CD4-positive, alpha-beta T cell (primary cell): Measurements from ENCODE around the gene DNTT. TPM values are rescaled to one million over a fixed set of nuclear protein-coding genes. Genes with fewer than 3 reads are reported as not detected.

Experiments used
- ATAC-seq: fragments of 200-7000 bp; cut with Tn5 transposase; one replicate; pipeline ENCODE4 v1.10.0; 2022; ENCODE audit warnings: mild to moderate bottlenecking; ENCODE audit not compliant: poor library complexity
- CTCF ChIA-PET: fragments of 350-600 bp; sonication (Branson Sonifier 250); formaldehyde crosslinking; loops from one replicate; lab custom pipeline; 2021; ENCODE audit warnings: antibody characterized with exemption, inconsistent platforms; lab: Charles Lee
- POLR2A ChIA-PET: fragments of 350-600 bp; sonication (Branson Sonifier 250); formaldehyde crosslinking; loops from one replicate; lab custom pipeline; 2021; ENCODE audit warnings: antibody characterized with exemption, inconsistent platforms; lab: Charles Lee
- DNase-seq, 14 experiments: peaks; one replicate each; pipeline ENCODE4 v3.0.0-alpha.2; 2013 to 2020; ENCODE audit warnings: mixed read lengths in 2 of 14
- H3K27ac ChIP-seq, 2 donors: one replicate each; pipeline versions ENCODE4 v1.5.1 to v1.7.0; 2013; ENCODE audit warnings: low read length in 2 of 2, low read depth in 1 of 2, mild to moderate bottlenecking in 1 of 2
- H3K27me3 ChIP-seq, 2 experiments: 1 replicate in 1 of 2; 2 replicates in 1 of 2; pipeline versions ENCODE4 v1.6.1 to v1.7.0; 2013; ENCODE audit warnings: low read length in 2 of 2, control low read depth in 1 of 2, mild to moderate bottlenecking in 1 of 2, moderate library complexity in 1 of 2; ENCODE audit not compliant: insufficient read depth in 2 of 2, control insufficient read depth in 1 of 2
- H3K36me3 ChIP-seq: one replicate; pipeline ENCODE4 v1.6.1; 2013; ENCODE audit warnings: low read length, control low read depth; ENCODE audit not compliant: insufficient read depth
- H3K4me1 ChIP-seq: one replicate; pipeline ENCODE4 v1.6.1; 2013; ENCODE audit warnings: low read length, control low read depth; ENCODE audit not compliant: insufficient read depth
- H3K4me3 ChIP-seq: one replicate; pipeline ENCODE4 v1.5.1; 2013; ENCODE audit warnings: mild to moderate bottlenecking, low read length, moderate library complexity
- H3K9me3 ChIP-seq, 2 experiments: 1 replicate in 1 of 2; 2 replicates in 1 of 2; pipeline versions ENCODE4 v1.6.1 to v1.7.0; 2013; ENCODE audit warnings: low read length in 2 of 2, mild to moderate bottlenecking in 2 of 2, control low read depth in 1 of 2, moderate library complexity in 1 of 2; ENCODE audit not compliant: control insufficient read depth in 1 of 2, insufficient read depth in 1 of 2
- H3K27ac Mint-ChIP-seq: one replicate; pipeline ENCODE4 v1.8.0; 2020; ENCODE audit warnings: mixed read lengths
- H3K27me3 Mint-ChIP-seq: one replicate; pipeline ENCODE4 v1.8.0; 2021; ENCODE audit warnings: mixed read lengths
- H3K36me3 Mint-ChIP-seq: one replicate; pipeline ENCODE4 v1.8.0; 2021; ENCODE audit warnings: low read depth, mixed read lengths
- H3K4me1 Mint-ChIP-seq: one replicate; pipeline ENCODE4 v1.8.0; 2021; ENCODE audit warnings: low read depth, mixed read lengths
- H3K4me3 Mint-ChIP-seq: one replicate; pipeline ENCODE4 v1.8.0; 2020; ENCODE audit warnings: mild to moderate bottlenecking, mixed read lengths
- H3K9me3 Mint-ChIP-seq: one replicate; pipeline ENCODE4 v1.8.0; 2020; ENCODE audit warnings: mixed read lengths
- CTCF ChIP-seq: fragments of 200-600 bp; IDR thresholded peaks from one replicate; pipeline ENCODE4 v1.8.0; 2022; ENCODE audit warnings: antibody characterized with exemption, mild to moderate bottlenecking
- intact Hi-C, 2 experiments: fragments of 100-400 bp; cut with DNase I in 1 of 2; cut with micrococcal nuclease in 1 of 2; formaldehyde crosslinking; loops; one replicate each; pipeline versions ENCODE4 v1.15.1 to v1.9.0; 2023 to 2025; cut with DNase I, micrococcal nuclease
- total RNA-seq, 174 experiments: library from RNA in 2 of 174; stranded (reverse) in 2 of 174; gene quantifications; one replicate each; pipeline ENCODE4 v1.2.3 and lab custom pipeline; 2021 to 2026

The DNTT gene
- total RNA-seq, 2 experiments from 2014 or later: 0.11 TPM; not detected in 1

- no peak overlapping the region for H3K4me3 ChIP-seq
- no peak for TF ChIP-seq CTCF
- no peak for ATAC-seq
- H3K4me1 ChIP-seq: no peaks in the 10 kb centered on the region
- Mint-ChIP-seq H3K4me3 (no peak overlapping the region), H3K36me3 (no peaks in the 10 kb centered on the region), H3K27me3 (peaks cover 19% of the 10 kb centered on the region), H3K9me3 (no peaks in the 10 kb centered on the region), H3K4me1 (no peaks in the 10 kb centered on the region), H3K27ac (no peak overlapping the region)
- CTCF ChIA-PET: interaction anchor here (1.0 kb wide), 1 partner anchor 24 kb away, joined by 3 read pairs; no protein-coding TSS in a partner anchor
- H3K27ac ChIP-seq: no peak overlapping the region
- H3K9me3 ChIP-seq: no peaks in the 10 kb centered on the region
- no peaks in the 10 kb centered on the region for H3K27me3 ChIP-seq
- H3K36me3 ChIP-seq: no peaks in the 10 kb centered on the region
- peak in 1 of 14 experiments; percentile 19 for DNase-seq
- intact Hi-C loops: no loop called here
- POLR2A ChIA-PET: interaction anchor here (0.6 kb wide), 1 partner anchor 593 kb away, joined by 3 read pairs; no protein-coding TSS in a partner anchor
Observed at GRCh38 chr10:96270571-96270970, 33.7 kb upstream of the DNTT start.

- H3K4me3 Mint-ChIP-seq: no peak within 1 kb of the TSS
- intact Hi-C loops: no loop called here
- H3K4me3 ChIP-seq: no peak within 1 kb of the TSS
- no peaks in the 10 kb centered on the region for H3K4me1 ChIP-seq
- DNase-seq (peak in 3 of 14 experiments; percentile 8 to 35 (median 34)), ATAC-seq (no peak)
- H3K27me3 ChIP-seq: no peaks in the 10 kb centered on the region
- TF ChIP-seq CTCF: no peak
- CTCF ChIA-PET: interaction anchor here (1.0 kb wide), 1 partner anchor 23 kb away, joined by 3 read pairs; no protein-coding TSS in a partner anchor
- no peaks in the 10 kb centered on the region for H3K9me3 Mint-ChIP-seq
- H3K27me3 Mint-ChIP-seq: peaks cover 13% of the 10 kb centered on the region
- POLR2A ChIA-PET: interaction anchor here (0.6 kb wide), 1 partner anchor 593 kb away, joined by 3 read pairs; no protein-coding TSS in a partner anchor
- H3K9me3 ChIP-seq: no peaks in the 10 kb centered on the region
- H3K36me3 ChIP-seq: no peaks in the 10 kb centered on the region
- H3K36me3 Mint-ChIP-seq: no peaks in the 10 kb centered on the region
- no peaks in the 10 kb centered on the region for H3K4me1 Mint-ChIP-seq
- no peak within 1 kb of the TSS for H3K27ac Mint-ChIP-seq
- no peak within 1 kb of the TSS for H3K27ac ChIP-seq
Observed at GRCh38 chr10:96271016-96271815, 33.0 kb upstream of the DNTT start, which contains the start of gene BLNK. Gene BLNK, minus strand, starts transcription at chr10:96271569. Its CDS starts 171 bp downstream, at chr10:96271398.

- Histone ChIP-seq H3K4me3 (no peak overlapping the region), H3K36me3 (no peaks in the 10 kb centered on the region), H3K27ac (no peak overlapping the region), H3K27me3 (no peaks in the 10 kb centered on the region), H3K9me3 (no peaks in the 10 kb centered on the region), H3K4me1 (no peaks in the 10 kb centered on the region)
- Mint-ChIP-seq H3K36me3 (no peaks in the 10 kb centered on the region), H3K9me3 (no peaks in the 10 kb centered on the region), H3K4me3 (no peak overlapping the region), H3K27ac (no peak overlapping the region), H3K4me1 (no peaks in the 10 kb centered on the region), H3K27me3 (peaks cover 8% of the 10 kb centered on the region)
- ATAC-seq (no peak), DNase-seq (no peak)
- intact Hi-C loops: no loop called here
- no peak for TF ChIP-seq CTCF
- ChIA-PET POLR2A (no interaction called here), CTCF (no interaction called here)
Observed at GRCh38 chr10:96272316-96273280, 31.6 kb upstream of the DNTT start.
